ENCODE data around the gene MYH7B. TPM values are rescaled to one million over a fixed set of nuclear protein-coding genes. Genes with fewer than 3 reads are reported as not detected.
A peak's percentile ranks its signal among the peaks of the same experiment; 100 is the strongest.

MYH7B gene
- total and polyA plus RNA-seq, 3 experiments from 2014 or later = 0.16 to 0.48 (median 0.26) TPM

- no peaks in the 10 kb centered on the region for H3K27me3 ChIP-seq (ENCODE audit: insufficient read depth, low read length, poor library complexity, severe bottlenecking)
- H3K27ac ChIP-seq (ENCODE audit: low read depth, low read length) = no peak overlapping the region
- H3K9me3 ChIP-seq (ENCODE audit: low read length) = no peaks in the 10 kb centered on the region
- CTCF ChIA-PET = interaction anchor here (1.1 kb wide), 1 partner anchor 127 kb away, joined by 3 read pairs; the partner anchor contains the start of gene GGT7
- no peak overlapping the region for H3K4me3 ChIP-seq (ENCODE audit: low read length)
- H3K27ac Mint-ChIP-seq = no peak overlapping the region
- H3K4me1 ChIP-seq (ENCODE audit: insufficient read depth, low read length) = no peaks in the 10 kb centered on the region
- H3K36me3 Mint-ChIP-seq = peaks cover 0 to 96% (median 8%) of the 10 kb centered on the region in 3 donors
- H3K4me1 Mint-ChIP-seq = peaks cover 0 to 13% (median 0%) of the 10 kb centered on the region in 3 donors
- POLR2A ChIA-PET = no interaction called here
- H3K4me3 Mint-ChIP-seq = no peak overlapping the region
- no peaks in the 10 kb centered on the region for H3K9me3 Mint-ChIP-seq
- peaks cover 14% of the 10 kb centered on the region for H3K36me3 ChIP-seq (ENCODE audit: insufficient read depth, low read length)
- no peak for DNase-seq
- peaks cover 0 to 1% of the 10 kb centered on the region in 2 donors for H3K27me3 Mint-ChIP-seq
Measured at GRCh38 chr20:34999021-34999451, 43.4 kb downstream of the MYH7B start.

- H3K4me3 Mint-ChIP-seq = no peak overlapping the region
- no peak overlapping the region for H3K27ac ChIP-seq (ENCODE audit: low read depth, low read length)
- H3K4me1 ChIP-seq (ENCODE audit: insufficient read depth, low read length) = no peaks in the 10 kb centered on the region
- peaks cover 22% of the 10 kb centered on the region for H3K36me3 ChIP-seq (ENCODE audit: insufficient read depth, low read length)
- ChIA-PET POLR2A (no interaction called here), CTCF (interaction anchor here (1.1 kb wide), 1 partner anchor 127 kb away, joined by 3 read pairs; the partner anchor contains the start of gene GGT7)
- H3K27ac Mint-ChIP-seq = no peak overlapping the region
- H3K9me3 Mint-ChIP-seq = no peaks in the 10 kb centered on the region
- H3K4me1 Mint-ChIP-seq = peaks cover 0 to 13% (median 0%) of the 10 kb centered on the region in 3 donors
- DNase-seq = no peak
- no peak overlapping the region for H3K4me3 ChIP-seq (ENCODE audit: low read length)
- no peaks in the 10 kb centered on the region for H3K9me3 ChIP-seq (ENCODE audit: low read length)
- H3K36me3 Mint-ChIP-seq = peaks cover 0 to 96% (median 10%) of the 10 kb centered on the region in 3 donors
- no peaks in the 10 kb centered on the region for H3K27me3 ChIP-seq (ENCODE audit: insufficient read depth, low read length, poor library complexity, severe bottlenecking)
- H3K27me3 Mint-ChIP-seq = peaks cover 0 to 1% of the 10 kb centered on the region in 2 donors
Measured at GRCh38 chr20:34999782-35000181, 44.1 kb downstream of the MYH7B start.

- Histone ChIP-seq H3K4me3 (ENCODE audit: low read length) (no peak overlapping the region), H3K27ac (ENCODE audit: low read depth, low read length) (no peak overlapping the region), H3K27me3 (ENCODE audit: insufficient read depth, low read length, poor library complexity, severe bottlenecking) (no peaks in the 10 kb centered on the region), H3K4me1 (ENCODE audit: insufficient read depth, low read length) (no peaks in the 10 kb centered on the region), H3K36me3 (ENCODE audit: insufficient read depth, low read length) (peaks cover 28% of the 10 kb centered on the region), H3K9me3 (ENCODE audit: low read length) (no peaks in the 10 kb centered on the region)
- Mint-ChIP-seq H3K4me1 (peaks cover 0 to 13% (median 0%) of the 10 kb centered on the region in 3 donors), H3K27me3 (peaks cover 0 to 1% of the 10 kb centered on the region in 2 donors), H3K9me3 (no peaks in the 10 kb centered on the region), H3K4me3 (no peak overlapping the region), H3K36me3 (peaks cover 0 to 96% (median 13%) of the 10 kb centered on the region in 3 donors), H3K27ac (peak overlapping the region in 1 of 8 donors; percentile 61)
- no peak for DNase-seq
- CTCF ChIA-PET = interaction anchor here (1.0 kb wide), 1 partner anchor 17 kb away, joined by 3 read pairs; no protein-coding TSS in a partner anchor
- POLR2A ChIA-PET = no interaction called here
Measured at GRCh38 chr20:35000311-35000921, 44.7 kb downstream of the MYH7B start.

GRCh38 chr20:35000922-35001595, 45.4 kb downstream of the MYH7B start:
- H3K9me3 ChIP-seq (ENCODE audit: low read length) = no peaks in the 10 kb centered on the region
- peaks cover 0 to 13% (median 0%) of the 10 kb centered on the region in 3 donors for H3K4me1 Mint-ChIP-seq
- H3K36me3 ChIP-seq (ENCODE audit: insufficient read depth, low read length) = peaks cover 29% of the 10 kb centered on the region
- no peaks in the 10 kb centered on the region for H3K4me1 ChIP-seq (ENCODE audit: insufficient read depth, low read length)
- H3K27me3 ChIP-seq (ENCODE audit: insufficient read depth, low read length, poor library complexity, severe bottlenecking) = no peaks in the 10 kb centered on the region
- H3K27me3 Mint-ChIP-seq = peaks cover 0 to 1% of the 10 kb centered on the region in 2 donors
- H3K36me3 Mint-ChIP-seq = peaks cover 0 to 97% (median 13%) of the 10 kb centered on the region in 3 donors
- peak overlapping the region in 2 of 8 donors; percentile 61 to 75 for H3K27ac Mint-ChIP-seq
- no peaks in the 10 kb centered on the region for H3K9me3 Mint-ChIP-seq
- POLR2A ChIA-PET = no interaction called here
- no peak overlapping the region for H3K27ac ChIP-seq (ENCODE audit: low read depth, low read length)
- H3K4me3 Mint-ChIP-seq = no peak overlapping the region
- H3K4me3 ChIP-seq (ENCODE audit: low read length) = no peak overlapping the region
- CTCF ChIA-PET = interaction anchor here (1.0 kb wide), 1 partner anchor 16 kb away, joined by 3 read pairs; no protein-coding TSS in a partner anchor
- DNase-seq = peak in 1 of 5 donors; percentile 44

DNA sequence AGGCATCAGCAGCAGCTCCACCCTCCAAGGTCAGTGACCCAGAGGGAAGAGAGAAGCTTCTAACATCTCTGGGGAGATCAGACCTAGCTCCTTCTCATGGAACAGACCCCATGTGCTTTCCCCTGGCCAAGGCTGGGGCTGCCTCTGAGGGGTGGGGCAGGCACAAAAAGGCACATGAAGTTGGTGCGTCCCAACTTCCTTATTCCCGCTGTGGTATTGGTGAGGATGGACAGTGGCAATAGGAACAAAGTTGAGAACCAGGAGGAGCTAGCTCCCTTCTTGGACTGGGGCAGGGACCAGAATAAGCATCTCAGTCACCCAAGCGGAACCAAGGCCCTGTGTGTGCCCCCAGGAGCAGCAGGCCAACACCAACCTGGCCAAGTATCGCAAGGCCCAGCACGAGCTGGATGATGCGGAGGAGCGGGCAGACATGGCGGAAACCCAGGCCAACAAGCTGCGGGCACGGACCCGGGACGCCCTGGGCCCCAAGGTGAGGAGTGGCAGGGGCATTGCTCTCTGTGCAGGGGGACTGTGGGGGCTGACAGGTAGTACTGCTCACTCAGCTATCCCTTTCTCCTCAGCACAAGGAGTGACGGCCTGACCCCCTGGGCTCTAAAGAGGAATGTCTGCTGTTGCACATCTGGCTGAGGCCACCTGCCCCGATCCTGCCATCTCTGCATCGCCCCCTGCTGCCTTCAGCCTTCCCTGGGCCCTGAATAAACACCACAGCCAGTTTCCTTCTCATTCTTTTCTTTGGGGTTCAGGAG, 46.1 kb downstream of the MYH7B start:
- Mint-ChIP-seq H3K9me3 (no peaks in the 10 kb centered on the region), H3K4me3 (no peak overlapping the region), H3K4me1 (peaks cover 0 to 13% (median 0%) of the 10 kb centered on the region in 3 donors), H3K36me3 (peaks cover 0 to 97% (median 13%) of the 10 kb centered on the region in 3 donors), H3K27me3 (no peaks in the 10 kb centered on the region), H3K27ac (peak overlapping the region in 2 of 8 donors; percentile 38 to 75)
- Histone ChIP-seq H3K27ac (ENCODE audit: low read depth, low read length) (no peak overlapping the region), H3K27me3 (ENCODE audit: insufficient read depth, low read length, poor library complexity, severe bottlenecking) (no peaks in the 10 kb centered on the region), H3K9me3 (ENCODE audit: low read length) (no peaks in the 10 kb centered on the region), H3K4me3 (ENCODE audit: low read length) (no peak overlapping the region), H3K4me1 (ENCODE audit: insufficient read depth, low read length) (no peaks in the 10 kb centered on the region), H3K36me3 (ENCODE audit: insufficient read depth, low read length) (peaks cover 37% of the 10 kb centered on the region)
- CTCF ChIA-PET = no interaction called here
- POLR2A ChIA-PET = no interaction called here
- DNase-seq = peak in 1 of 5 donors; percentile 43

DNA sequence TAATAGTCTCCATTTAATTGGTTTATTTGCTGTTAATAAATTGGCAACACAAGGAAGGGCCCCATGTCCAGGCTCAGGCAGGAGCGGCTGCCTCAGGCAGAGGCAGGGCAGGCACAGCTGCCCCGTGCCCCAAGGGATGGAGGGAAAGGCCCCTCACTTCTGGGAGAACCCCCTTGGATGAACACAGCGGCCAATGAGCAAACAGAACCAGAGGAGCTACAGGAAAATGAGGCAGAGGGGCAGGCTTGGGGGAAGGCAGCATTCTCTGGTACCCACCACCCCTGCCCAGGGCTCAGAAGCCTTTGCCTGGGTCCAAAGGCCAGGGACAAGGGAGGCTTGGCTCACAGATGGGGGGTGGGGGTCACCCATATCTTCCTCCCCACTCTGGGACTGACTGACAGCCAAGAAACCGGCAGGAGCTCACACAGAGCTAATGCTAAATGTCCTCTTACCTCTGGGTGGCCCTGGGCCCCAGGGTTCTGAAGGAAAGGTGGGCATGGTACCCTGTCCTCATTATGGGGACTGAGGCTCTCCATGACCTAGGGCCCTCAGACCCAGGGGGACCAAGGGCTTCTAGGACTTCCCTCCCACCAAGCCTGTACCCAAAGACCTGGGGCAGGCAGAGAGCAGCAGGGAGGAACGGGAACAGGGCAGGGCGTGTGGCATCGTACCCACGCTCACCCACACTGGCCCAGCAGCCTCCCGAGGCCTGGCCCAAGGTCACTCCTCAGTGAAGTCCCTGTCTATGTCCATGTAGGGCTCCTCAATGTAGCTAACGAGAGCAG, 47.0 kb downstream of the MYH7B start:
- Mint-ChIP-seq H3K4me3 (no peak overlapping the region), H3K9me3 (no peaks in the 10 kb centered on the region), H3K27me3 (no peaks in the 10 kb centered on the region), H3K27ac (peak overlapping the region in 1 of 8 donors; percentile 38), H3K36me3 (peaks cover 0 to 97% (median 12%) of the 10 kb centered on the region in 3 donors), H3K4me1 (peaks cover 0 to 6% (median 0%) of the 10 kb centered on the region in 3 donors)
- H3K27ac ChIP-seq (ENCODE audit: low read depth, low read length) = no peak overlapping the region
- CTCF ChIA-PET = no interaction called here
- peak in 1 of 5 donors; percentile 33 for DNase-seq
- H3K9me3 ChIP-seq (ENCODE audit: low read length) = no peaks in the 10 kb centered on the region
- no peak overlapping the region for H3K4me3 ChIP-seq (ENCODE audit: low read length)
- no peaks in the 10 kb centered on the region for H3K4me1 ChIP-seq (ENCODE audit: insufficient read depth, low read length)
- peaks cover 44% of the 10 kb centered on the region for H3K36me3 ChIP-seq (ENCODE audit: insufficient read depth, low read length)
- H3K27me3 ChIP-seq (ENCODE audit: insufficient read depth, low read length, poor library complexity, severe bottlenecking) = no peaks in the 10 kb centered on the region
- POLR2A ChIA-PET = no interaction called here

DNA sequence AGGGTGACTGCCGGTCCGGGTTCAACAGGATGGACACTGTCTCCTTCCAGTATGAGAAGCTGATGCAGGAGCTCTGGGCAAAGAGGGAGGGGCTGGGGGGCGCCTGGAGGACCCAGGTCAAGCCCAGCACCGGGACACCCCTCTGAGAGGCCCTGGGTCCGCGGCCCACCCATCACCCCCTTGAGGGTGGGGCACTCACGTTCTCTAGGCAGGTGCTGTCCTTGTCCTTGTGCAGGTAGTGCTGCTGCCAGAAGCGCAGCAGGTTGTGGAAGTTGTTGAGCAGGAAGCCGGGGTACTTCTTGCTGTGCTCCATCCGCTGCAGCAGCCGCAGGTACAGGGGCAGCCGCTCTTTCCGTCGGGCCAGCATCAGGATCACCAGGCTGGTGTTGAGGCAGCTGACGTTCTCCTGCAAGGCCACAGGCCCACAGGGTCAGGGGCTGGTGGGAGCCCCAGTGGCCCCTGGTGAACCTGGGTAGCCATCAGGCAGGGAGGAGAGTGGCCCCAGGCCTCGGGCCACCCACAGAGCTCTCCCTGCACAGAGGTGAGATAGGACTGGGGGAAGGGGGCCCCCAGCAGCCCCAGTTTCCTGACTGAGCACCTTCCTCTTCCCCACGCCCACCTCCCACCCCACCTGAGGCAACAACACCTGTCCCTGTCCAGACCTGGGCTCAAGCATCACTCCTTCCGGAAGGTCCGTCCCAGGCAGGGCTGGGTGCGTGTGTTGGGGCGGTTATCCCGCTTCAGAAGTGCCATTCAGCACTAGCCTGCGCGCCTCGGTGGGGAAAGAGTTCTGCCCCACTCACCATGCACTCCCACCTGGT, 47.8 kb downstream of the MYH7B start:
- Histone ChIP-seq H3K4me1 (ENCODE audit: insufficient read depth, low read length) (no peaks in the 10 kb centered on the region), H3K27ac (ENCODE audit: low read depth, low read length) (no peak overlapping the region), H3K9me3 (ENCODE audit: low read length) (no peaks in the 10 kb centered on the region), H3K36me3 (ENCODE audit: insufficient read depth, low read length) (peaks cover 52% of the 10 kb centered on the region), H3K27me3 (ENCODE audit: insufficient read depth, low read length, poor library complexity, severe bottlenecking) (no peaks in the 10 kb centered on the region), H3K4me3 (ENCODE audit: low read length) (no peak overlapping the region)
- ChIA-PET POLR2A (no interaction called here), CTCF (no interaction called here)
- Mint-ChIP-seq H3K4me1 (no peaks in the 10 kb centered on the region), H3K9me3 (no peaks in the 10 kb centered on the region), H3K4me3 (no peak overlapping the region), H3K36me3 (peaks cover 0 to 97% (median 5%) of the 10 kb centered on the region in 3 donors), H3K27me3 (no peaks in the 10 kb centered on the region), H3K27ac (peak overlapping the region in 1 of 8 donors; percentile 37)
- peak in 1 of 5 donors; percentile 39 for DNase-seq
